Keratinocyte (primary cell): ENCODE results near the gene TRIM38. TPM values are rescaled to one million over a fixed set of nuclear protein-coding genes. Genes with fewer than 3 reads are reported as not detected.

Experiments used
- DNase-seq: peaks from one replicate; pipeline ENCODE4 v3.0.0-alpha.2; 2011; ENCODE audit warnings: low read depth, missing footprints, low spot score
- FAIRE-seq: peaks from 2 replicates; lab custom pipeline; 2011; peaks lifted over from hg19 to GRCh38; lab: Jason Lieb, UNC
- H2AFZ ChIP-seq: 2 replicates; pipeline ENCODE4 v1.6.0; 2012; ENCODE audit warnings: low read length, control low read depth, inconsistent platforms; ENCODE audit not compliant: control insufficient read depth
- H3K27ac ChIP-seq: 2 replicates; pipeline ENCODE4 v1.5.1; 2011; ENCODE audit warnings: low read length; ENCODE audit not compliant: control insufficient read depth, insufficient read depth
- H3K27me3 ChIP-seq: 3 replicates; pipeline ENCODE4 v1.6.0; 2011; ENCODE audit warnings: low read length; ENCODE audit not compliant: control insufficient read depth, insufficient read depth; ENCODE audit errors: extremely low read depth
- H3K36me3 ChIP-seq, 2 experiments: 2 replicates in 1 of 2; 3 replicates in 1 of 2; pipeline ENCODE4 v1.5.1; 2011; ENCODE audit warnings: low read length in 2 of 2, mild to moderate bottlenecking in 1 of 2; ENCODE audit not compliant: control insufficient read depth in 2 of 2, insufficient read depth in 2 of 2; ENCODE audit errors: extremely low read depth in 1 of 2
- H3K4me1 ChIP-seq: 3 replicates; pipeline ENCODE4 v1.5.1; 2011; ENCODE audit warnings: low read length; ENCODE audit not compliant: control insufficient read depth, insufficient read depth; ENCODE audit errors: extremely low read depth
- H3K4me2 ChIP-seq: 3 replicates; pipeline ENCODE4 v1.6.0; 2011; ENCODE audit warnings: low read depth, low read length; ENCODE audit not compliant: control insufficient read depth, insufficient read depth; ENCODE audit errors: extremely low read depth
- H3K4me3 ChIP-seq, 3 experiments: fragments of 200-600 bp in 1 of 3; sonication (generic) in 1 of 3; 2 replicates in 2 of 3; 3 replicates in 1 of 3; pipeline ENCODE4 v1.5.1; 2011 to 2016; ENCODE audit warnings: low read length in 3 of 3, mild to moderate bottlenecking in 3 of 3, control low read depth in 2 of 3, inconsistent platforms in 1 of 3, low read depth in 1 of 3, mixed read lengths in 1 of 3, mixed run types in 1 of 3, moderate library complexity in 1 of 3; ENCODE audit not compliant: control insufficient read depth in 2 of 3, insufficient read depth in 2 of 3; ENCODE audit errors: extremely low read depth in 1 of 3
- H3K79me2 ChIP-seq: 2 replicates; pipeline ENCODE4 v1.6.0; 2012; ENCODE audit warnings: low read length; ENCODE audit not compliant: control insufficient read depth, insufficient read depth
- H3K9ac ChIP-seq: 3 replicates; pipeline ENCODE4 v1.6.0; 2011; ENCODE audit warnings: low read length; ENCODE audit not compliant: control insufficient read depth, insufficient read depth; ENCODE audit errors: extremely low read depth
- H3K9me1 ChIP-seq: 3 replicates; pipeline ENCODE4 v1.6.0; 2011; ENCODE audit warnings: low read length; ENCODE audit not compliant: control insufficient read depth, insufficient read depth; ENCODE audit errors: extremely low read depth
- H3K9me3 ChIP-seq: 2 replicates; pipeline ENCODE4 v1.5.1; 2012; ENCODE audit warnings: low read depth, low read length; ENCODE audit not compliant: control insufficient read depth
- H4K20me1 ChIP-seq: 3 replicates; pipeline ENCODE4 v1.6.0; 2011; ENCODE audit warnings: low read length; ENCODE audit not compliant: control insufficient read depth, insufficient read depth; ENCODE audit errors: extremely low read depth
- EZH2 ChIP-seq: IDR thresholded peaks from one replicate; pipeline ENCODE4 v1.6.1; 2012; ENCODE audit warnings: inconsistent platforms, mild to moderate bottlenecking, low read length, moderate library complexity
- dilution Hi-C: fragments of 300-500 bp; cut with MboI; formaldehyde crosslinking; loops from one replicate; pipeline ENCODE4 v1.7.0; 2020; ENCODE audit warnings: low sequenced_read_pairs; ENCODE audit not compliant: extremely low pct_ligation_motif_present
- polyA plus RNA-seq, 5 experiments: library from polyadenylated mRNA; depleted of rRNA in 3 of 5; stranded (reverse) in 3 of 5; stranded (forward) in 1 of 5; unstranded in 1 of 5; fragments of >200 nt; gene quantifications; 1 replicate in 1 of 5; 2 replicates in 3 of 5; 3 replicates in 1 of 5; pipeline versions ENCODE4 v1.2.1 to v1.2.3, GENCODE V29; 2011 to 2012; ENCODE audit warnings: missing spikeins in 2 of 5, low read depth in 1 of 5, low replicate concordance in 1 of 5
- TF ChIP-seq, protein P1 (sequence below), 3 experiments: IDR thresholded peaks in 1 of 3; conservative IDR thresholded peaks in 1 of 3; optimal IDR thresholded peaks in 1 of 3; 2 replicates in 2 of 3; 3 replicates in 1 of 3; pipeline versions ENCODE3 to v1.5.1; 2011; ENCODE audit warnings: low read length in 3 of 3, mild to moderate bottlenecking in 3 of 3, moderate library complexity in 2 of 3, control low read depth in 1 of 3, inconsistent platforms in 1 of 3; ENCODE audit not compliant: insufficient read depth in 2 of 3; ENCODE audit errors: extremely low read depth in 1 of 3

Gene TRIM38
- polyA plus RNA-seq, 1 donor (not counting 4 experiments of a cell fraction or from before 2014, with no cell fraction given) = 7.8 TPM

DNA sequence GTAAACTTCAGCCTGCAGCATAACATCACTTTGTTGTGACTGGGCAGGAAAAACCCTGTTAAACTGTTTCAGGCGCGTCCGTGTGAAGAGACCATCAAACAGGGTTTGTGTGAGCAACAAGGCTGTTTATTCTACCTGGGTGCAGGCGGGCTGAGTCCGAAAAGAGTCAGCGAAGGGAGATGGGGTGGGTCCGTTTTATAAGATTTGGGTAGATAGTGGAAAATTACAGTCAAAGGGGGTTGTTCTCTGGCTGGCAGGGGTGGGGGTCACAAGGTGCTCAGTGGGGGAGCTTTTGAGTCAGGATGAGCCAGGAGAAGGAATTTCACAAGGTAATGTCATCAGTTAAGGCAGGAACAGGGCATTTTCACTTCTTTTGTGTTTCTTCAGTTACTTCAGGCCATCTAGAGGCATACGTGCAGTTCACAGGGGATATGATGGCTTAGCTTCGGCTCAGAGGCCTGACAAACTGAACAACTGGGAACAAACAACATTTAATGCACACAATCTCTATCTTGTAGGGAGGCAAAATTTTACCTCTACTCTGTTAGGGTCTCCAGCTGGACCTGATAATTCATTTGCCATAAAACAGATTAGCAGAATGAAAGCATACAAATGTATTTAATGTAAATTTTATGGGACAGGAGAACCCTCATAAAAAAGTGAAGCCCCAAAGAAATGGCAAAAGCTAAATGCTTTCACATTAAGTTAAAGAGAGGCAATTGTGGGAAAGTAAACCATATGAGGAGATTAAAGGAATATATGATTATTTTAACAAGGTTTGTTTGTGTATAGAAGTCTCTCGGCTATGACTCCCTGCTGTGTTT lies 66.4 kb downstream of the TRIM38 start:
- Histone ChIP-seq H3K79me2 (no peaks in the 10 kb centered on the region), H3K36me3 (no peaks in the 10 kb centered on the region), H2AFZ (no peak overlapping the region), H3K9me1 (no peaks in the 10 kb centered on the region), H3K4me2 (no peak overlapping the region), H3K9me3 (no peaks in the 10 kb centered on the region), H3K27me3 (no peaks in the 10 kb centered on the region), H4K20me1 (no peaks in the 10 kb centered on the region), H3K27ac (no peak overlapping the region), H3K4me3 (no peak overlapping the region), H3K9ac (no peak overlapping the region), H3K4me1 (peaks cover 23% of the 10 kb centered on the region)
- dilution Hi-C loops = no loop called here
- DNase-seq (no peak), FAIRE-seq (no peak)
- TF ChIP-seq, protein P1, sequence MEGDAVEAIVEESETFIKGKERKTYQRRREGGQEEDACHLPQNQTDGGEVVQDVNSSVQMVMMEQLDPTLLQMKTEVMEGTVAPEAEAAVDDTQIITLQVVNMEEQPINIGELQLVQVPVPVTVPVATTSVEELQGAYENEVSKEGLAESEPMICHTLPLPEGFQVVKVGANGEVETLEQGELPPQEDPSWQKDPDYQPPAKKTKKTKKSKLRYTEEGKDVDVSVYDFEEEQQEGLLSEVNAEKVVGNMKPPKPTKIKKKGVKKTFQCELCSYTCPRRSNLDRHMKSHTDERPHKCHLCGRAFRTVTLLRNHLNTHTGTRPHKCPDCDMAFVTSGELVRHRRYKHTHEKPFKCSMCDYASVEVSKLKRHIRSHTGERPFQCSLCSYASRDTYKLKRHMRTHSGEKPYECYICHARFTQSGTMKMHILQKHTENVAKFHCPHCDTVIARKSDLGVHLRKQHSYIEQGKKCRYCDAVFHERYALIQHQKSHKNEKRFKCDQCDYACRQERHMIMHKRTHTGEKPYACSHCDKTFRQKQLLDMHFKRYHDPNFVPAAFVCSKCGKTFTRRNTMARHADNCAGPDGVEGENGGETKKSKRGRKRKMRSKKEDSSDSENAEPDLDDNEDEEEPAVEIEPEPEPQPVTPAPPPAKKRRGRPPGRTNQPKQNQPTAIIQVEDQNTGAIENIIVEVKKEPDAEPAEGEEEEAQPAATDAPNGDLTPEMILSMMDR (optimal IDR thresholded peaks at IDR 0.05 in 1 of 3, IDR thresholded peaks at IDR 0.05 in 1 of 3, conservative IDR thresholded peaks at IDR 0.05 in 1 of 3; ENCODE audit: extremely low read depth in 1 of 3, insufficient read depth in 2 of 3, low read length in 3 of 3) = no peak
- no peak for TF ChIP-seq EZH2

DNA sequence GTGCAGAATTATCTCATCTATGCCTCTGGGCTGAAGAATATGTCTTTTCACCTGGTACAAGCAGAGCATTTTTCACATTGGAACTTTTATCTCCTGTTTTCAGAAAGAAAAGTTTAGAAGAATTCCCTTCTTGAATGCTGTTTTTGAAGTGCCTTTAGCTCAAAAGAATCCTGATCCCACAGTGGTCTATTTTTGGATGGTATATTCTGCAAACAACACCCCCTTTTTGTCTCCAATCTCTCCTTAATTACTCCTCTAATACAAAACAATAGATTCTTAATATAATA lies 66.9 kb downstream of the TRIM38 start:
- no peak for TF ChIP-seq EZH2
- TF ChIP-seq, protein P1 (optimal IDR thresholded peaks at IDR 0.05 in 1 of 3, IDR thresholded peaks at IDR 0.05 in 1 of 3, conservative IDR thresholded peaks at IDR 0.05 in 1 of 3; ENCODE audit: extremely low read depth in 1 of 3, insufficient read depth in 2 of 3, low read length in 3 of 3) = no peak
- Histone ChIP-seq H3K9ac (no peak overlapping the region), H4K20me1 (no peaks in the 10 kb centered on the region), H2AFZ (no peak overlapping the region), H3K4me1 (peaks cover 28% of the 10 kb centered on the region), H3K4me2 (no peak overlapping the region), H3K9me3 (no peaks in the 10 kb centered on the region), H3K4me3 (no peak overlapping the region), H3K27me3 (no peaks in the 10 kb centered on the region), H3K36me3 (no peaks in the 10 kb centered on the region), H3K79me2 (no peaks in the 10 kb centered on the region), H3K9me1 (no peaks in the 10 kb centered on the region), H3K27ac (no peak overlapping the region)
- dilution Hi-C loops = no loop called here
- FAIRE-seq (no peak), DNase-seq (no peak)
